SK-N-SH (cell line): Measurements from ENCODE around the gene JPH2. TPM values are rescaled to one million over a fixed set of nuclear protein-coding genes. Genes with fewer than 3 reads are reported as not detected.

Experiments
- CTCF ChIA-PET: fragments of 300-600, 350-600 bp; formaldehyde crosslinking; extraction: SDS; loops from one replicate; lab custom pipeline; 2021; lab: Yijun Ruan, JAX
- POLR2A ChIA-PET: fragments of 350-600 bp; sonication (Branson Sonifier 250); formaldehyde crosslinking; extraction: SDS; loops from one replicate; lab custom pipeline; 2020; ENCODE audit warnings: antibody characterized with exemption, inconsistent platforms; lab: Yijun Ruan, JAX
- DNase-seq: peaks from one replicate; pipeline ENCODE4 v3.0.0; 2012
- H2AFZ ChIP-seq: fragments of 200-600 bp; sonication (generic); 2 replicates; pipeline ENCODE4 v1.8.1; 2016; ENCODE audit warnings: antibody characterized with exemption, mild to moderate bottlenecking, low read depth
- H3F3A ChIP-seq: fragments of 200-600 bp; sonication (generic); replicated peaks from 2 replicates; pipeline ENCODE3; 2016; ENCODE audit warnings: antibody characterized with exemption, mild to moderate bottlenecking; ENCODE audit not compliant: insufficient read depth
- H3K27ac ChIP-seq, 2 experiments: fragments of 200-500 bp in 1 of 2; fragments of 200-600 bp in 1 of 2; sonication (Bioruptor generic) in 1 of 2; sonication (generic), shearing (Covaris generic) in 1 of 2; 2 replicates each; pipeline versions ENCODE4 v1.5.1 to v1.6.1; 2014 to 2016; ENCODE audit warnings: low read depth in 2 of 2, inconsistent platforms in 1 of 2, low read length in 1 of 2, mild to moderate bottlenecking in 1 of 2, mixed read lengths in 1 of 2
- H3K27me3 ChIP-seq: fragments of 200-600 bp; sonication (generic), shearing (Covaris generic); 2 replicates; pipeline ENCODE4 v1.6.1; 2016; ENCODE audit warnings: mixed run types; ENCODE audit not compliant: insufficient read depth
- H3K36me3 ChIP-seq, 2 experiments: fragments of 200-500 bp in 1 of 2; fragments of 200-600 bp in 1 of 2; sonication (Bioruptor generic) in 1 of 2; sonication (generic) in 1 of 2; replicated peaks in 1 of 2; 2 replicates each; pipeline versions ENCODE3 to v1.5.1; 2014 to 2016; ENCODE audit warnings: low read length in 1 of 2, mild to moderate bottlenecking in 1 of 2; ENCODE audit not compliant: insufficient read depth in 2 of 2, control insufficient read depth in 1 of 2
- H3K4me1 ChIP-seq, 2 experiments: fragments of 200-500 bp in 1 of 2; fragments of 200-600 bp in 1 of 2; sonication (Bioruptor generic) in 1 of 2; sonication (generic), shearing (Covaris generic) in 1 of 2; 2 replicates each; pipeline versions ENCODE4 v1.5.1 to v1.6.1; 2014 to 2016; ENCODE audit warnings: low read depth in 1 of 2, low read length in 1 of 2, mixed run types in 1 of 2; ENCODE audit not compliant: insufficient read depth in 2 of 2, control insufficient read depth in 1 of 2
- H3K4me2 ChIP-seq: fragments of 200-600 bp; sonication (generic), shearing (Covaris generic); 2 replicates; pipeline ENCODE4 v1.6.1; 2017; ENCODE audit warnings: mixed run types
- H3K4me3 ChIP-seq, 2 experiments: fragments of 200-500 bp in 1 of 2; fragments of 200-600 bp in 1 of 2; sonication (Bioruptor generic) in 1 of 2; sonication (generic), shearing (Covaris generic) in 1 of 2; 2 replicates each; pipeline versions ENCODE4 v1.5.1 to v1.8.1; 2014 to 2016; ENCODE audit warnings: low read depth in 2 of 2, inconsistent platforms in 1 of 2, low read length in 1 of 2, mild to moderate bottlenecking in 1 of 2, mixed read lengths in 1 of 2, moderate library complexity in 1 of 2
- H3K79me2 ChIP-seq: fragments of 200-600 bp; sonication (generic); 2 replicates; pipeline ENCODE4 v1.8.1; 2017; ENCODE audit warnings: mild to moderate bottlenecking; ENCODE audit not compliant: insufficient read depth
- H3K9ac ChIP-seq: fragments of 200-600 bp; sonication (generic); 2 replicates; pipeline ENCODE4 v1.6.1; 2017; ENCODE audit warnings: mixed run types
- H3K9me2 ChIP-seq: fragments of 200-600 bp; sonication (generic); 2 replicates; pipeline ENCODE4 v1.6.1; 2017; ENCODE audit warnings: mixed run types
- H3K9me3 ChIP-seq: fragments of 200-600 bp; sonication (generic); 2 replicates; pipeline ENCODE4 v1.6.1; 2017; ENCODE audit warnings: mixed run types, mild to moderate bottlenecking, moderate library complexity
- H4K20me1 ChIP-seq: fragments of 200-600 bp; sonication (generic); 2 replicates; pipeline ENCODE4 v1.6.1; 2017; ENCODE audit warnings: mild to moderate bottlenecking, mixed run types; ENCODE audit not compliant: insufficient read depth
- ELF1 ChIP-seq: IDR thresholded peaks from 2 replicates; pipeline ENCODE4 v1.4.0; 2012
- FOXJ3 ChIP-seq: sonication (generic); formaldehyde crosslinking; IDR thresholded peaks from 2 replicates; pipeline ENCODE4 v1.5.1; 2020; ENCODE audit warnings: mild to moderate bottlenecking, missing genetic modification reagents
- FOXM1 ChIP-seq: IDR thresholded peaks from 2 replicates; pipeline ENCODE4 v1.4.0; 2012; ENCODE audit warnings: low read depth, mild to moderate bottlenecking
- GATA2 ChIP-seq: sonication (generic); formaldehyde crosslinking; IDR thresholded peaks from 2 replicates; pipeline ENCODE4 v1.5.0; 2020; ENCODE audit warnings: mild to moderate bottlenecking, missing genetic modification reagents
- JUND ChIP-seq: IDR thresholded peaks from 2 replicates; pipeline ENCODE4 v1.4.0; 2012
- MEF2A ChIP-seq: IDR thresholded peaks from 2 replicates; pipeline ENCODE4 v1.4.0; 2012; ENCODE audit warnings: low read depth, borderline replicate concordance
- RAD21 ChIP-seq: IDR thresholded peaks from 2 replicates; pipeline ENCODE4 v1.6.1; 2012; ENCODE audit warnings: mild to moderate bottlenecking, low read length
- RCOR1 ChIP-seq: fragments of 150-350 bp; IDR thresholded peaks from 2 replicates; pipeline ENCODE4 v1.6.1; 2017; ENCODE audit warnings: antibody characterized with exemption, low read length
- RFX5 ChIP-seq: IDR thresholded peaks from 2 replicates; pipeline ENCODE4 v1.6.1; 2012; ENCODE audit warnings: mild to moderate bottlenecking, improper control_type of control experiment, low read length
- RXRA ChIP-seq: IDR thresholded peaks from 2 replicates; pipeline ENCODE4 v1.4.0; 2012; ENCODE audit warnings: low read depth, mild to moderate bottlenecking, borderline replicate concordance
- SMC3 ChIP-seq: IDR thresholded peaks from 2 replicates; pipeline ENCODE4 v1.6.1; 2012; ENCODE audit warnings: low read depth, low read length, improper control_type of control experiment
- WGBS: methylation state at CpG from one replicate; pipeline ENCODE4 v1.1.6; 2017; ENCODE audit warnings: low lambda C conversion rate; 5-methylcytosine and 5-hydroxymethylcytosine counted together
- polyA plus RNA-seq, 3 experiments: library from polyadenylated mRNA; depleted of rRNA; stranded (reverse); fragments of >200 nt; gene quantifications; 2 replicates each; pipeline ENCODE4 v1.2.3, GENCODE V29; 2012
- TF ChIP-seq, protein P1 (sequence below): IDR thresholded peaks from 2 replicates; pipeline ENCODE4 v1.6.1; 2012; ENCODE audit warnings: mild to moderate bottlenecking, low read depth, low read length, moderate library complexity
- TF ChIP-seq, protein P2 (sequence below): IDR thresholded peaks from 2 replicates; pipeline ENCODE4 v1.4.0; 2012; ENCODE audit warnings: low read depth
- TF ChIP-seq, protein P3 (sequence below): IDR thresholded peaks from 2 replicates; pipeline ENCODE4 v1.4.0; 2012; ENCODE audit warnings: low read depth, borderline replicate concordance
- TF ChIP-seq, protein P4 (sequence below): fragments of 150-350 bp; IDR thresholded peaks from 2 replicates; pipeline ENCODE4 v1.6.1; 2016; ENCODE audit warnings: mild to moderate bottlenecking, low read depth, low read length

The JPH2 gene
- polyA plus RNA-seq, 1 of the 3 experiments (the other 2 are of a cell fraction), result 0.67 TPM

DNA sequence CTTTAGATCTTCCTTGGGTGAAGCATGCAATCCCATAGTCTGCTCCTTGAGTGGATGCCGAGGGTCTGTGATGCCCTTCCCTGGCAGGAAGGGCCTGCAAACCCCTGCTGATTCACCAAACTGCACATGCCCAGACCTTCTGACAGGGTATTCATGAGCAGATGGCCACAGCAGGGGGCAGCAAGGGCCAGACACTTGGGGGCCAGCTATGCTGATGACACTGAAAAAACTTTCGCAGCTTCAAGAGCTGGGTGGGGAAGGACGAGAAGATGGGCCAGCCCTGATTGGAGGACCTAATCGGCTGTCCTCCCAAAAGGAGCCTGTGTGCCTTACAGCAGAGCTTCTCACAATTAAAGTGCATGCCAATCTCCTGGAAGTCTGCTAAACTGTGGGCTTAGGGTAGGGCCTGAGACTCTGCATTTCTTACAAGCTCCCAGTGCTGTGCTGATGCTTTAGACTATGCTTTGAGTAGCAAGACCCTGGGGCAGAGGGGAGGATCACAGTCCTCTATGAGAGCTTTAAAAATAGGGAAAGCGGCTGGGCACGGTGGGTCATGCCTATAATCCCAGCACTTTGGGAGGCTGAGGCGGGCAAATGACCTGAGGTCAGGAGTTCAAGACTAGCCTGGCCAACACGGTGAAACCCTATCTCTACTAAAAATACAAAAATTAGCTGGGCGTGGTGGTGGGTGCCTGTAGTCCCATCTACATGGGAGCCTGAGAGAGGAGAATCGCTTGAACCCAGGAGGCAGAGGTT lies 44.9 kb upstream of the JPH2 start:
- Histone ChIP-seq H3K4me1 (no peaks in the 10 kb centered on the region), H3K9me2 (no peaks in the 10 kb centered on the region), H2AFZ (no peak overlapping the region), H3K27ac (no peak overlapping the region), H3K27me3 (no peaks in the 10 kb centered on the region), H3K36me3 (no peaks in the 10 kb centered on the region), H4K20me1 (no peaks in the 10 kb centered on the region), H3K79me2 (no peaks in the 10 kb centered on the region), H3K9ac (no peak overlapping the region), H3K4me3 (no peak overlapping the region), H3F3A (no peaks in the 10 kb centered on the region), H3K9me3 (no peaks in the 10 kb centered on the region), H3K4me2 (no peak overlapping the region)
- ChIA-PET CTCF (interaction anchor here (2.8 to 6.1 kb wide), 3 partner anchors 12 to 79 kb away, joined by 16 to 42 read pairs (median 17); partner anchors contain the start of gene FITM2), POLR2A (no interaction called here)
- TF ChIP-seq RFX5, result no peak
- TF ChIP-seq, protein P1, sequence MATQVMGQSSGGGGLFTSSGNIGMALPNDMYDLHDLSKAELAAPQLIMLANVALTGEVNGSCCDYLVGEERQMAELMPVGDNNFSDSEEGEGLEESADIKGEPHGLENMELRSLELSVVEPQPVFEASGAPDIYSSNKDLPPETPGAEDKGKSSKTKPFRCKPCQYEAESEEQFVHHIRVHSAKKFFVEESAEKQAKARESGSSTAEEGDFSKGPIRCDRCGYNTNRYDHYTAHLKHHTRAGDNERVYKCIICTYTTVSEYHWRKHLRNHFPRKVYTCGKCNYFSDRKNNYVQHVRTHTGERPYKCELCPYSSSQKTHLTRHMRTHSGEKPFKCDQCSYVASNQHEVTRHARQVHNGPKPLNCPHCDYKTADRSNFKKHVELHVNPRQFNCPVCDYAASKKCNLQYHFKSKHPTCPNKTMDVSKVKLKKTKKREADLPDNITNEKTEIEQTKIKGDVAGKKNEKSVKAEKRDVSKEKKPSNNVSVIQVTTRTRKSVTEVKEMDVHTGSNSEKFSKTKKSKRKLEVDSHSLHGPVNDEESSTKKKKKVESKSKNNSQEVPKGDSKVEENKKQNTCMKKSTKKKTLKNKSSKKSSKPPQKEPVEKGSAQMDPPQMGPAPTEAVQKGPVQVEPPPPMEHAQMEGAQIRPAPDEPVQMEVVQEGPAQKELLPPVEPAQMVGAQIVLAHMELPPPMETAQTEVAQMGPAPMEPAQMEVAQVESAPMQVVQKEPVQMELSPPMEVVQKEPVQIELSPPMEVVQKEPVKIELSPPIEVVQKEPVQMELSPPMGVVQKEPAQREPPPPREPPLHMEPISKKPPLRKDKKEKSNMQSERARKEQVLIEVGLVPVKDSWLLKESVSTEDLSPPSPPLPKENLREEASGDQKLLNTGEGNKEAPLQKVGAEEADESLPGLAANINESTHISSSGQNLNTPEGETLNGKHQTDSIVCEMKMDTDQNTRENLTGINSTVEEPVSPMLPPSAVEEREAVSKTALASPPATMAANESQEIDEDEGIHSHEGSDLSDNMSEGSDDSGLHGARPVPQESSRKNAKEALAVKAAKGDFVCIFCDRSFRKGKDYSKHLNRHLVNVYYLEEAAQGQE, result no peak
- TF ChIP-seq, protein P2, sequence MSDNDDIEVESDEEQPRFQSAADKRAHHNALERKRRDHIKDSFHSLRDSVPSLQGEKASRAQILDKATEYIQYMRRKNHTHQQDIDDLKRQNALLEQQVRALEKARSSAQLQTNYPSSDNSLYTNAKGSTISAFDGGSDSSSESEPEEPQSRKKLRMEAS, result no peak
- TF ChIP-seq RAD21, result peak; percentile 17; the same call in 1 of the 2 replicates
- TF ChIP-seq, protein P3, sequence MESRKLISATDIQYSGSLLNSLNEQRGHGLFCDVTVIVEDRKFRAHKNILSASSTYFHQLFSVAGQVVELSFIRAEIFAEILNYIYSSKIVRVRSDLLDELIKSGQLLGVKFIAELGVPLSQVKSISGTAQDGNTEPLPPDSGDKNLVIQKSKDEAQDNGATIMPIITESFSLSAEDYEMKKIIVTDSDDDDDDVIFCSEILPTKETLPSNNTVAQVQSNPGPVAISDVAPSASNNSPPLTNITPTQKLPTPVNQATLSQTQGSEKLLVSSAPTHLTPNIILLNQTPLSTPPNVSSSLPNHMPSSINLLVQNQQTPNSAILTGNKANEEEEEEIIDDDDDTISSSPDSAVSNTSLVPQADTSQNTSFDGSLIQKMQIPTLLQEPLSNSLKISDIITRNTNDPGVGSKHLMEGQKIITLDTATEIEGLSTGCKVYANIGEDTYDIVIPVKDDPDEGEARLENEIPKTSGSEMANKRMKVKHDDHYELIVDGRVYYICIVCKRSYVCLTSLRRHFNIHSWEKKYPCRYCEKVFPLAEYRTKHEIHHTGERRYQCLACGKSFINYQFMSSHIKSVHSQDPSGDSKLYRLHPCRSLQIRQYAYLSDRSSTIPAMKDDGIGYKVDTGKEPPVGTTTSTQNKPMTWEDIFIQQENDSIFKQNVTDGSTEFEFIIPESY, result no peak
- TF ChIP-seq FOXJ3 (CRISPR knock-in tag), result no peak
- TF ChIP-seq FOXM1, result no peak
- no peak for TF ChIP-seq SMC3
- 76% methylated on average over 9 of the region's 10 CpGs for WGBS
- no peak for DNase-seq

DNA sequence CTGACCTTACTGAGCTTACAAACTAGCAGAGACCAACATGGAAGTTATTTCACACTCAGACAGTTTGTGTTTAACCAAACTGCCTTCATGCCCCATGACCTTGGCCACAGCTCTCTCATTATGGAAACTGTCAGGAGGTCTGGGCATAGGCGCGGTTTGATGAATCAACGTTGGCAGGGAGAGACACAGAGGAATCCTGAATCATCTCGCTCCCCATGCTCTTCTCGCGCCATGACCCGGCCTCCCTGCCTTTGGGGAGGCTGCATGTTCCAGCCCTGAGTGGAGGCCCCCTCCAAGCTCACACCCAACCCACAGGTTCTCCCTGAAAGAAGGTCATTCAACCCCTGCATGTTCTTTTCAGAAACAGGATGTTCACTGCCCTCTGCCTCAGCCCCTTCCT lies 44.2 kb upstream of the JPH2 start:
- Histone ChIP-seq H3K79me2 (no peaks in the 10 kb centered on the region), H3F3A (no peaks in the 10 kb centered on the region), H2AFZ (no peak overlapping the region), H3K27me3 (no peaks in the 10 kb centered on the region), H3K4me1 (no peaks in the 10 kb centered on the region), H3K4me3 (no peak overlapping the region), H3K36me3 (no peaks in the 10 kb centered on the region), H3K27ac (no peak overlapping the region), H3K4me2 (no peak overlapping the region), H3K9me3 (no peaks in the 10 kb centered on the region), H3K9me2 (no peaks in the 10 kb centered on the region), H3K9ac (no peak overlapping the region), H4K20me1 (no peaks in the 10 kb centered on the region)
- 74% methylated on average over 7 of the region's 7 CpGs for WGBS
- no peak for DNase-seq
- ChIA-PET CTCF (interaction anchor here (2.2 to 6.1 kb wide), 4 partner anchors 12 to 80 kb away, joined by 8 to 42 read pairs (median 16); partner anchors contain the start of gene FITM2), POLR2A (no interaction called here)
- TF ChIP-seq, protein P2, result no peak
- TF ChIP-seq ELF1 (no peak), JUND (no peak), RCOR1 (no peak), MEF2A (no peak), RFX5 (no peak), FOXJ3 (CRISPR knock-in tag) (no peak), RXRA (no peak), GATA2 (CRISPR knock-in tag) (no peak)
- TF ChIP-seq, protein P1, result no peak
- TF ChIP-seq, protein P4, sequence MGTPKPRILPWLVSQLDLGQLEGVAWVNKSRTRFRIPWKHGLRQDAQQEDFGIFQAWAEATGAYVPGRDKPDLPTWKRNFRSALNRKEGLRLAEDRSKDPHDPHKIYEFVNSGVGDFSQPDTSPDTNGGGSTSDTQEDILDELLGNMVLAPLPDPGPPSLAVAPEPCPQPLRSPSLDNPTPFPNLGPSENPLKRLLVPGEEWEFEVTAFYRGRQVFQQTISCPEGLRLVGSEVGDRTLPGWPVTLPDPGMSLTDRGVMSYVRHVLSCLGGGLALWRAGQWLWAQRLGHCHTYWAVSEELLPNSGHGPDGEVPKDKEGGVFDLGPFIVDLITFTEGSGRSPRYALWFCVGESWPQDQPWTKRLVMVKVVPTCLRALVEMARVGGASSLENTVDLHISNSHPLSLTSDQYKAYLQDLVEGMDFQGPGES, result no peak
